ENCODE measurements around the gene SHROOM3. TPM values are rescaled to one million over a fixed set of nuclear protein-coding genes. Genes with fewer than 3 reads are reported as not detected.

Gene SHROOM3
- total and polyA plus RNA-seq, 2 experiments from 2014 or later: 11.3 to 73.5 TPM

DNA sequence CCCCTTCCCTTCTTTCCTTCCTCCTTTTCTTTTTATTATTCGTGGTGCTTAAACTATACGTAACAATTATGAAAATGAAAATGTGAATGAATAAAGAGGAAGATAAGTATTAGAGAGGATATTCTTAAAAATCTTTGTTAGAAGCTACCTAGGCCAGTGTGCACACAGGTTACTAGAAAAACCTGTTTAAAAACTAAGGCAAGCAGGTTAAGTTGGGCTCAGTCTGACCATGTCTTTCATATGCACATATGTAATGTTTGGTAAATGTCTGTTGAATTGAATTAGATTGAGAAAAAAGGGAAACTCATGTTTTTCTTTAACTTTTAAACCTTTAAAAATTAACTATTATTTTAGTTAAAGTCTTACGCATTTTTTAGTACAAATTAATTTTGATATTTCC, 7.8 kb downstream of the SHROOM3 start:
- H3K79me2 ChIP-seq (replicated peaks; ENCODE audit: insufficient read depth): no peaks in the 10 kb centered on the region
- no peaks in the 10 kb centered on the region for H3F3A ChIP-seq (replicated peaks; ENCODE audit: low read depth)
- no peak overlapping the region for H2AFZ ChIP-seq
- peak; percentile 65 for ATAC-seq
- Mint-ChIP-seq H3K27ac (peak overlapping the region; percentile 54), H3K36me3 (ENCODE audit: low read depth) (peaks cover 3% of the 10 kb centered on the region; the same call in 1 of the 3 replicates), H3K4me3 (no peak overlapping the region), H3K9me3 (no peaks in the 10 kb centered on the region), H3K27me3 (ENCODE audit: insufficient read depth, low read depth, poor library complexity) (peaks cover 5% of the 10 kb centered on the region), H3K4me1 (peaks cover 21% of the 10 kb centered on the region)
- DNase-seq (ENCODE audit: low spot score): no peak
- no peak overlapping the region for H3K4me3 ChIP-seq
- H3K27ac ChIP-seq (ENCODE audit: low read depth): no peak overlapping the region
- no peaks in the 10 kb centered on the region for H3K36me3 ChIP-seq (ENCODE audit: insufficient read depth)
- H4K20me1 ChIP-seq (replicated peaks; ENCODE audit: insufficient read depth): no peaks in the 10 kb centered on the region
- peaks cover 11% of the 10 kb centered on the region for H3K4me1 ChIP-seq (ENCODE audit: insufficient read depth)
- peak overlapping the region; percentile 45 for H3K4me2 ChIP-seq
- H3K9me2 ChIP-seq (ENCODE audit: insufficient read depth): no peaks in the 10 kb centered on the region
- H3K27me3 ChIP-seq (ENCODE audit: insufficient read depth): no peaks in the 10 kb centered on the region
- TF ChIP-seq STAT1 (IDR thresholded peaks at IDR 0.05; ENCODE audit: unreplicated experiment) (no peak), EZH2 (IDR thresholded peaks at IDR 0.05; ENCODE audit: low read depth, unreplicated experiment) (no peak), CREB1 (CRISPR knock-in tag; IDR thresholded peaks at IDR 0.05; ENCODE audit: low read depth) (no peak), ZNF331 (CRISPR knock-in tag; IDR thresholded peaks at IDR 0.05; ENCODE audit: low read depth) (no peak), JUNB (IDR thresholded peaks at IDR 0.05; ENCODE audit: unreplicated experiment) (no peak), POLR2AphosphoS5 (IDR thresholded peaks at IDR 0.05; ENCODE audit: low read depth) (no peak)
- TF ChIP-seq, protein P1, sequence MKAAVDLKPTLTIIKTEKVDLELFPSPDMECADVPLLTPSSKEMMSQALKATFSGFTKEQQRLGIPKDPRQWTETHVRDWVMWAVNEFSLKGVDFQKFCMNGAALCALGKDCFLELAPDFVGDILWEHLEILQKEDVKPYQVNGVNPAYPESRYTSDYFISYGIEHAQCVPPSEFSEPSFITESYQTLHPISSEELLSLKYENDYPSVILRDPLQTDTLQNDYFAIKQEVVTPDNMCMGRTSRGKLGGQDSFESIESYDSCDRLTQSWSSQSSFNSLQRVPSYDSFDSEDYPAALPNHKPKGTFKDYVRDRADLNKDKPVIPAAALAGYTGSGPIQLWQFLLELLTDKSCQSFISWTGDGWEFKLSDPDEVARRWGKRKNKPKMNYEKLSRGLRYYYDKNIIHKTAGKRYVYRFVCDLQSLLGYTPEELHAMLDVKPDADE (IDR thresholded peaks at IDR 0.05): no peak
- TF ChIP-seq, protein P2, sequence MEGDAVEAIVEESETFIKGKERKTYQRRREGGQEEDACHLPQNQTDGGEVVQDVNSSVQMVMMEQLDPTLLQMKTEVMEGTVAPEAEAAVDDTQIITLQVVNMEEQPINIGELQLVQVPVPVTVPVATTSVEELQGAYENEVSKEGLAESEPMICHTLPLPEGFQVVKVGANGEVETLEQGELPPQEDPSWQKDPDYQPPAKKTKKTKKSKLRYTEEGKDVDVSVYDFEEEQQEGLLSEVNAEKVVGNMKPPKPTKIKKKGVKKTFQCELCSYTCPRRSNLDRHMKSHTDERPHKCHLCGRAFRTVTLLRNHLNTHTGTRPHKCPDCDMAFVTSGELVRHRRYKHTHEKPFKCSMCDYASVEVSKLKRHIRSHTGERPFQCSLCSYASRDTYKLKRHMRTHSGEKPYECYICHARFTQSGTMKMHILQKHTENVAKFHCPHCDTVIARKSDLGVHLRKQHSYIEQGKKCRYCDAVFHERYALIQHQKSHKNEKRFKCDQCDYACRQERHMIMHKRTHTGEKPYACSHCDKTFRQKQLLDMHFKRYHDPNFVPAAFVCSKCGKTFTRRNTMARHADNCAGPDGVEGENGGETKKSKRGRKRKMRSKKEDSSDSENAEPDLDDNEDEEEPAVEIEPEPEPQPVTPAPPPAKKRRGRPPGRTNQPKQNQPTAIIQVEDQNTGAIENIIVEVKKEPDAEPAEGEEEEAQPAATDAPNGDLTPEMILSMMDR (conservative IDR thresholded peaks at IDR 0.05; ENCODE audit: low read depth in 2 of 2): no peak

DNA sequence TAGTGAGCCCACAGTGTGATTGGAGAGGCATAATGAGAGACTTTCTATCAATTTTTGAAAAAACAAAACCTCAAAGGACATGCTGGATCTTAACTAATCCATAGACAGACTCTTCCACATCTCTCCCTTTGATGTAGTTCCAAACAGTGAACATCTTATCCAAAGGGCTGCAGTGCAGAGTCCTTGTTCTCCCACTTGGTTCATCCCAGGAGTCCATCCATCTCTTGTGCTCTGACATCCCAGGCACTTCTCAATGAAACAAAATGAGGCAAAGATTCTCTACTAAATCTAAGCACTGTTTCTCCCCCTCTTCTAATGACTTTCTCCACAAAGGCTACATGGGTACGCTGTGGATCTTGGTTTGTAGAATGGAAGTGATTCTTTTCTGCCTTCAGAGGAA, 8.3 kb downstream of the SHROOM3 start:
- Mint-ChIP-seq H3K27ac (no peak overlapping the region), H3K36me3 (ENCODE audit: low read depth) (peaks cover 3% of the 10 kb centered on the region; the same call in 1 of the 3 replicates), H3K4me3 (no peak overlapping the region)
- no peak for TF ChIP-seq CREB1 (CRISPR knock-in tag; IDR thresholded peaks at IDR 0.05; ENCODE audit: low read depth)
- TF ChIP-seq, protein P3, sequence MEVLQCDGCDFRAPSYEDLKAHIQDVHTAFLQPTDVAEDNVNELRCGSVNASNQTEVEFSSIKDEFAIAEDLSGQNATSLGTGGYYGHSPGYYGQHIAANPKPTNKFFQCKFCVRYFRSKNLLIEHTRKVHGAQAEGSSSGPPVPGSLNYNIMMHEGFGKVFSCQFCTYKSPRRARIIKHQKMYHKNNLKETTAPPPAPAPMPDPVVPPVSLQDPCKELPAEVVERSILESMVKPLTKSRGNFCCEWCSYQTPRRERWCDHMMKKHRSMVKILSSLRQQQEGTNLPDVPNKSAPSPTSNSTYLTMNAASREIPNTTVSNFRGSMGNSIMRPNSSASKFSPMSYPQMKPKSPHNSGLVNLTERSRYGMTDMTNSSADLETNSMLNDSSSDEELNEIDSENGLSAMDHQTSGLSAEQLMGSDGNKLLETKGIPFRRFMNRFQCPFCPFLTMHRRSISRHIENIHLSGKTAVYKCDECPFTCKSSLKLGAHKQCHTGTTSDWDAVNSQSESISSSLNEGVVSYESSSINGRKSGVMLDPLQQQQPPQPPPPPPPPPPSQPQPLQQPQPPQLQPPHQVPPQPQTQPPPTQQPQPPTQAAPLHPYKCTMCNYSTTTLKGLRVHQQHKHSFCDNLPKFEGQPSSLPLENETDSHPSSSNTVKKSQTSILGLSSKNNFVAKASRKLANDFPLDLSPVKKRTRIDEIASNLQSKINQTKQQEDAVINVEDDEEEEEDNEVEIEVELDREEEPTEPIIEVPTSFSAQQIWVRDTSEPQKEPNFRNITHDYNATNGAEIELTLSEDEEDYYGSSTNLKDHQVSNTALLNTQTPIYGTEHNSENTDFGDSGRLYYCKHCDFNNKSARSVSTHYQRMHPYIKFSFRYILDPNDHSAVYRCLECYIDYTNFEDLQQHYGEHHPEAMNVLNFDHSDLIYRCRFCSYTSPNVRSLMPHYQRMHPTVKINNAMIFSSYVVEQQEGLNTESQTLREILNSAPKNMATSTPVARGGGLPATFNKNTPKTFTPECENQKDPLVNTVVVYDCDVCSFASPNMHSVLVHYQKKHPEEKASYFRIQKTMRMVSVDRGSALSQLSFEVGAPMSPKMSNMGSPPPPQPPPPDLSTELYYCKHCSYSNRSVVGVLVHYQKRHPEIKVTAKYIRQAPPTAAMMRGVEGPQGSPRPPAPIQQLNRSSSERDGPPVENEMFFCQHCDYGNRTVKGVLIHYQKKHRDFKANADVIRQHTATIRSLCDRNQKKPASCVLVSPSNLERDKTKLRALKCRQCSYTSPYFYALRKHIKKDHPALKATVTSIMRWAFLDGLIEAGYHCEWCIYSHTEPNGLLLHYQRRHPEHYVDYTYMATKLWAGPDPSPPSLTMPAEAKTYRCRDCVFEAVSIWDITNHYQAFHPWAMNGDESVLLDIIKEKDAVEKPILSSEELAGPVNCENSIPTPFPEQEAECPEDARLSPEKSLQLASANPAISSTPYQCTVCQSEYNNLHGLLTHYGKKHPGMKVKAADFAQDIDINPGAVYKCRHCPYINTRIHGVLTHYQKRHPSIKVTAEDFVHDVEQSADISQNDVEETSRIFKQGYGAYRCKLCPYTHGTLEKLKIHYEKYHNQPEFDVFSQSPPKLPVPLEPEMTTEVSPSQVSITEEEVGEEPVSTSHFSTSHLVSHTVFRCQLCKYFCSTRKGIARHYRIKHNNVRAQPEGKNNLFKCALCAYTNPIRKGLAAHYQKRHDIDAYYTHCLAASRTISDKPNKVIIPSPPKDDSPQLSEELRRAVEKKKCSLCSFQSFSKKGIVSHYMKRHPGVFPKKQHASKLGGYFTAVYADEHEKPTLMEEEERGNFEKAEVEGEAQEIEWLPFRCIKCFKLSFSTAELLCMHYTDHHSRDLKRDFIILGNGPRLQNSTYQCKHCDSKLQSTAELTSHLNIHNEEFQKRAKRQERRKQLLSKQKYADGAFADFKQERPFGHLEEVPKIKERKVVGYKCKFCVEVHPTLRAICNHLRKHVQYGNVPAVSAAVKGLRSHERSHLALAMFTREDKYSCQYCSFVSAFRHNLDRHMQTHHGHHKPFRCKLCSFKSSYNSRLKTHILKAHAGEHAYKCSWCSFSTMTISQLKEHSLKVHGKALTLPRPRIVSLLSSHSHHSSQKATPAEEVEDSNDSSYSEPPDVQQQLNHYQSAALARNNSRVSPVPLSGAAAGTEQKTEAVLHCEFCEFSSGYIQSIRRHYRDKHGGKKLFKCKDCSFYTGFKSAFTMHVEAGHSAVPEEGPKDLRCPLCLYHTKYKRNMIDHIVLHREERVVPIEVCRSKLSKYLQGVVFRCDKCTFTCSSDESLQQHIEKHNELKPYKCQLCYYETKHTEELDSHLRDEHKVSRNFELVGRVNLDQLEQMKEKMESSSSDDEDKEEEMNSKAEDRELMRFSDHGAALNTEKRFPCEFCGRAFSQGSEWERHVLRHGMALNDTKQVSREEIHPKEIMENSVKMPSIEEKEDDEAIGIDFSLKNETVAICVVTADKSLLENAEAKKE (CRISPR knock-in tag; IDR thresholded peaks at IDR 0.05): no peak
- TF ChIP-seq NANOG (IDR thresholded peaks at IDR 0.05; ENCODE audit: borderline replicate concordance): no peak
- no peak for TF ChIP-seq ZNF114 (CRISPR knock-in tag; IDR thresholded peaks at IDR 0.05)
- no peak for TF ChIP-seq STAT1 (IDR thresholded peaks at IDR 0.05; ENCODE audit: unreplicated experiment)
- TF ChIP-seq, protein P1 (IDR thresholded peaks at IDR 0.05): no peak
- TF ChIP-seq ZNF331 (CRISPR knock-in tag; IDR thresholded peaks at IDR 0.05; ENCODE audit: low read depth): no peak
- no peak for TF ChIP-seq EZH2phosphoT487 (IDR thresholded peaks at IDR 0.05; ENCODE audit: unreplicated experiment)
- no peak for TF ChIP-seq POLR2AphosphoS5 (IDR thresholded peaks at IDR 0.05; ENCODE audit: low read depth)

More for the DNA sequence above, 8.3 kb downstream of the SHROOM3 start:
- Histone ChIP-seq H3K79me2 (replicated peaks; ENCODE audit: insufficient read depth) (no peaks in the 10 kb centered on the region), H3K9me2 (ENCODE audit: insufficient read depth) (no peaks in the 10 kb centered on the region), H3K4me3 (no peak overlapping the region), H2AFZ (no peak overlapping the region), H3K4me2 (no peak overlapping the region), H3K27me3 (ENCODE audit: insufficient read depth) (no peaks in the 10 kb centered on the region), H3F3A (replicated peaks; ENCODE audit: low read depth) (no peaks in the 10 kb centered on the region), H4K20me1 (replicated peaks; ENCODE audit: insufficient read depth) (no peaks in the 10 kb centered on the region), H3K36me3 (ENCODE audit: insufficient read depth) (no peaks in the 10 kb centered on the region), H3K4me1 (ENCODE audit: insufficient read depth) (peaks cover 11% of the 10 kb centered on the region), H3K27ac (ENCODE audit: low read depth) (no peak overlapping the region)
- H3K27me3 Mint-ChIP-seq (ENCODE audit: insufficient read depth, low read depth, poor library complexity): peaks cover 5% of the 10 kb centered on the region
- H3K9me3 Mint-ChIP-seq: no peaks in the 10 kb centered on the region
- ATAC-seq: no peak; the same call in 2 of the 3 replicates
- H3K4me1 Mint-ChIP-seq: peaks cover 24% of the 10 kb centered on the region
- DNase-seq (ENCODE audit: low spot score): no peak

All from GM23338 (cell line).